GM21390 (cell line): ENCODE measurements around the gene GPAT3.
"Not testable (repeated sequence)": the region's sequence is repeated elsewhere in the genome, so short reads cannot be mapped to it uniquely, and the experiment has no call there.

Source experiments
- ATAC-seq: cut with Tn5 transposase; IDR thresholded peaks from one replicate; pipeline ENCODE4 v1.9.1; 2021; ENCODE audit not compliant: unreplicated experiment

Gene GPAT3

DNA sequence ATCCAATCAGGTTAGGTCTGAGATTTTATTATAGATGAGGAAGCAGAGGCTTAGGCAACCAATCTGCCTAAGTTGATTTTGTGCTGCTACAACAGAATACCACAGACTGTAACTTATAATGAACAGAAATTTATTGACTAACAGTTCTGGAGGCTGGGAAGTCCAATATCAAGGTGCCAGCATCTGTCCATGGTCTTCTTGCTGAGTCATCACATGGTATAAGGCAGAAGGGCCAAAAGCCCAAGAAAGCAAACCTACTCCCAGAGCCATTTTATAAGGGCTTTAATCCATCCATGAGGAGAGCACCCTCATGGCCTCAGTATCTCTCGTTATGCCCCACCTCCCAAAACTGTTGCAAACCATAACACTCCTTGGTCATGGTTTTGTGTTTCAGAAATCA is 55.8 kb downstream of the GPAT3 start:
- ATAC-seq, result no peak

DNA sequence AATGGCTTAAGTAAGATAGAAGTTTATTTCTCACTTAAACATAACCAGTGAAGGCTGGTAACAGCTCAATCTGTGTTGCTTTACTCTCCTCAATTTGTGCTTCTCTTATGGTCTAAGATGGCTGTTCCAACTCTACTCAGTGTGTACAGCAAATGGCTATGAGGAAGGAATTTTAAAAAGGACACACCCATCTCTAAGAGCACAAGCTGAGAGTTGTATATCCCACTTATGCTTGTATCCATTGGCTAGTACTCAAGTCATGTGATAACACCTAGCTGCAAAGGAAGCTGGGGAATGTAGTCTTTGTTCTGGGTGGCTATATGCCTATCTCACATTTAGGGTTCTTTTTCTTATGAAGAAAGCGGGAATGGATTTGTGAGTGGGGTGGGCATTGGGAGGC is 63.3 kb downstream of the GPAT3 start:
- ATAC-seq, result peak; percentile 93

DNA sequence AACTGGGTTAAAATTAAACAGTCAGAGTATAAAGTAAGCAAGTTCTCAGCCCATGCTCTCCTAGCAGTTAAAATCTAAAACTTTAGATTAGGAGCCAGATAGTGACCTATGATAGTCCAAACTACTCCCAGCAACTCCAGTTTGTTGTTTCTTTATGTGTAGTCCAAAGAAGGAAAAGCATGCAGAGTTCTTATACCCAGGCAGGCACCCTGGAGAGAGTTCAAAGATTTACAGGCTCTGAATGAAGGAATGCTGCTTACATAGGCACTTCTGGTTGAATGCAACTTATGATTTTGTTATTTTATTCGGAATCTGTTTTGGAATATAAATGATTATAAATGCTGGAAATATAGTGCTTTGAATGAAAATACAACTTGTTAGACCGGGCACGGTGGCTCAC is 67.2 kb downstream of the GPAT3 start:
- ATAC-seq, result no peak

DNA sequence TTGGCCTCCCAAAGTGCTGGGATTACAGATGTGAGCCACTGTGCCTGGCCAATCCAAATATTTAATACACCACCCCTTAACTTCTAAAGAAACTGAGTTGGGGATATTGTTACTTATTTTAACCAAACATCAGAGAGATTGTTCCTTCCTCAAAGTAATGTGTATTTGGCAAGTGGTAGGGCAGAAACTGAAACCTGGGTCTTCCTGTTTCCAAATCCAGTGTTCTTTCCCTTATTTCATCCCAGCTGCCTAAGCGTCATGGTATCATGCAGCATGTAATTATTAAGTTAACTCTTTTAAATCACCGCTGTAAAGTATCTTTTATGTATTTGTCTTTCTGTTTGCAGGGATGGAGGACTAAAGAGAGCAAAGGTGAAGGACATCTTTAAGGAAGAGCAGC is 68.4 kb downstream of the GPAT3 start:
- ATAC-seq, result no peak

DNA sequence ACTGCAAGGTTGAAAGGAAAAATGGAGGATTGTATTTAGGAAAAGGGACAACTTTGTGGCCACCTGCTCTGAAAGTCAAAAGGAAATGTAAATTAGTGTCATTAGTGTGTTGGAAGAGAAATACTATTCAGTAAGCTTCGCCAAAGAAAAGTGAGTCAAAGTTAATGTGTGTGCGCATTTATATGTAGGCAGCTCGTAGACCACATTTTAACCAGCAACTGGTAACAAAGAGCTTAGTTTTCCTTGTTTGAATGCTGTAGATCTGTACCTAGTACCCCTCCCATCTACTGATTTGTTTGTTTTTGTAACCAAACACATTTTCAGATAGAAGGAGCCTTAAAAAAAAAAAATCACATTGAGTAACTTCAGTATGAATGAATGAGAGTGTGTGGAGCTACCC is 69.3 kb downstream of the GPAT3 start:
- ATAC-seq, result peak; percentile 1

DNA sequence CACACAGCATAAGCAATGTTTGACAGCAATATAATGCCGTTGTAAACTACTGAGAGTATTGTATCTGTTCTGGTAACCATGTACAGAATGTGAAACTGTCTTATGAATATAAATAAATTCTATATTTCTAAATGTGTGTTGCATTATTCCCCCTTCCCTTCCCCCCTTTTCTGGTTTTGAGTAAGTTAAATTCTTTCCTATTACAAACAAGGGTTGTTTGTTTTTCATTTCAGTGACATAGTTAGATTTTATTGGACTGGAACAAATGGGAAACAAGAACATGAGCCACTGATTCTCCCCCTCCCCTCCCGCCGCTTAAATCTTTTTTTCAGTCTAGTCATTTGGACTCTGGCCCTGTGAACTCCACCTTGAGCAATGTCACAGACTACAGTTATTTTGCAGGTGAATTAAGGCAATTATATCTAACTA is 69.8 kb downstream of the GPAT3 start:
- peak; percentile 72 for ATAC-seq

DNA sequence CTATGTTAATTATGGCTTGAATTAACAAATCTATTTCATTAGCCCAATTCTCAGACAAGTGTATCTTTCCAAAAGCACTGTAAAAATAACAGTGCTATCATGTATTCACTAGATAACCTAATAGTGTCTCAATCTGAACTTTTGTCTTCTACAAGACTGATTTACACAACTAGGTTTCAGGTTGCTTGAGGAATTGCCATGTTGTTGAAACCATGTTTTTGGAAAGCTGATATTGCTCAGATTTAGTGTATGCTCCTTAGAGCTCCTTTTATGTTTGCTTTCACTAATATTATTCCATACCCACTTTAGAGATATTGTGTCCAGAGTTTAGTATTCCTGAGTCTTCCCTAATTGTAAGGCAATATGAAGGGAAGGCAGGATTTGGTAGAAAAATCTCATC is 70.6 kb downstream of the GPAT3 start:
- ATAC-seq, result no peak

DNA sequence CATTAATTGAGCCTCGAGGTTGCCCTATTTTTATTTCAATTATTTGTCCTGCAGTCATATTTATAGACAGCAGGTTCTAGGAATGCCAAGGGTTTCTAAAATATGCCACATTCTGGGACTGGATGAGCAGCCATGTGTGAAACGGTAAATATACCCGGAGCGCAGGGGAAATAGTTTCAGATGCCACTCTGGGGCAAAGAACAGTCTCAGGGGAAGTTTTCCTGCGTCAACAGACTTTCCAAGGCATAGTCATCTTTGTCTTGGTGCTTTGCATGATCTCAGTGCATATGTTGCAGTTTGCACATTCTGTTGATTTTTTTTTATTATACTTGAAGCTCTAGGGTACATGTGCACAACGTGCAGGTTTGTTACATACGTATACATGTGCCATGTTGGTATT is 71.0 kb downstream of the GPAT3 start:
- no peak for ATAC-seq

DNA sequence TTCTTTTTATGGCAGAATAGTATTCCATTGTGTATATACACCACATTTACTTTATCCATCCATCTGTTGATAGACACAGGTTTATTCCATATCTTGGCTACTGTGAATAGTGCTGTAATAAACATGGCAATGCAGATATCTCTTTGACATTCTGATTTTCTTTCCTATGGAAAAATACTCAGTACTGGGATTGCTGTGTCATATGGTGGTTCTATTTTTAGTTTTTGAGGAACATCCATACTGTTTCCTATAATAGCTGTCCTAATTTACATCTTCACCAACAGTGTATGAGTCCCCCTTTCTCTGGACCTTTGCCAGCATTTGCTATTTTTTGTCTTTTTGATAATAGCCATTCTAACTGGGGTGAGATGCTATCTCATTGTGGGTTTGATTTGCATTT is 73.5 kb downstream of the GPAT3 start:
- ATAC-seq, result no peak

DNA sequence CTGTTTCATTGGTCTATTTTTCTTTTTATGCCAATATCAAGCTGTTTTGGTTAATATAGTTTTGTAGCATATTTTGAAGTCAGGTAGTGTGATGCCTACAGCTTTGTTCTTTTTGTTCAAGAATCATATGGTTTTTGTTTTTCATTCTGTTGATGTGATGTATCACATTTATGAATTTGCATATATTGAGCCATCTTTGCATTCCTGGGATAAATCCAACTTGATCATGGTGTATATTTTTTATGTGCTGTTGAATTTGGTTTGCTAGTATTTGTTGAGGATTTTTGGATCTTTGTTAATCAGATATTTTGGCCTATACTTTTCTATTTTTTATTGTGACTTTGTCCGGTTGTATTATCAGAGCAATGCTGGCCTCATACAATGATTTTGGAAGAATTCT is 74.8 kb downstream of the GPAT3 start:
- no peak for ATAC-seq

DNA sequence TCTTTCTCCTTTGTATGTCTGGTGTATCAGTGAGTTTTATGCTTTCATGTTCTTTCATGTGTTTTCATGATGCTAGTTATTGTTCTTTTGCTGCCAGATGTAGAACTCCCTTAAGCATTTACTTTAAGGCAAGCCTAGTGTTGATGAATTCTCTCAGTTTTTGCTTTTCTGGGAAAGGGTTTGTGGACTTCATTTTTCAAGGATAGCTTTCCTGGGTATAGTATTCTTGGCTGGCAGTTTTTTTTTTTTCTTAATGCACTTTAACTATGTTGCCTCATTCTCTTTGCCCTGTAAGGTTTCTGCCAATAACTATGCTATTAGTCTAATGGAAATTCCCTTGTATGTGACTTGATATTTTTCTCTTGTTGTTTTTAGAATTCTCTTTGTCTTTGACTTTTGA is 77.1 kb downstream of the GPAT3 start:
- no peak for ATAC-seq

DNA sequence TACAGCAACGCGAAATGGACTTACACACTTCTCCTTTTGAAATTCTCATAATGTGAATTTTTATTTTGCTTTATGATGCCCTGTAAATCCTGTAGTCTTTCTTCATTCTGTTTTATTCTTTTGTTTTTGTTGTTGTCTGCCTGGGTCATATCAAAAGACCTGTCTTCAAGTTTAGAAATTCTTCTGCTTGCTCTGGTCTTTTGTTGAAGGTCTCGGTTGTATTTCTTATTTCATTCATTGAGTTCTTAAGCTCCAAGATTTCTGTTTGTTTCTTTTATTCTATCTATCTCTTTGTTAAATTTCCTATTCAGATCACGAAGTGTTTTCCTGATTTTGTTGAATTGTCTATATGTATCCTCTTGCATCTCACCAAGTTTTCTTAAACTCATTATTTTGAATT is 78.1 kb downstream of the GPAT3 start:
- ATAC-seq, result no peak

DNA sequence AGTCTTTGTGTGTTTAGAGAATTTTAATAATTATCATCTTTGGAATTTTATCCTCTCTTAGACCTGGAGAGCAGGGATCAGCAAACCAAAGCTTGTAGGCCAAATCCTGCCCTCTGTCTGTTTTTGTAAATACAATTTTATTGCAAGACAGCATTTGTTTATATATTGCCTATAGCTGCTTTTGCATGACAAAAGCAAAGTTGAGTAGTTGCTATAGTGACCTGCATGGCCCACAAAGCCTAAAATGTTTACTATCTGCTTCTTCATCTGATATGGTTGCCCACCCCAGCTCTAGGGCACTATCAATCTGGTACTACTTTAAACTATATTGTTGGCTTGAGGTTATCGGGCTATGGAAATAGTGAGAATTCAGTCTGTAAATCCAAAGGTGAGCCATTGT is 80.3 kb downstream of the GPAT3 start:
- no peak for ATAC-seq

DNA sequence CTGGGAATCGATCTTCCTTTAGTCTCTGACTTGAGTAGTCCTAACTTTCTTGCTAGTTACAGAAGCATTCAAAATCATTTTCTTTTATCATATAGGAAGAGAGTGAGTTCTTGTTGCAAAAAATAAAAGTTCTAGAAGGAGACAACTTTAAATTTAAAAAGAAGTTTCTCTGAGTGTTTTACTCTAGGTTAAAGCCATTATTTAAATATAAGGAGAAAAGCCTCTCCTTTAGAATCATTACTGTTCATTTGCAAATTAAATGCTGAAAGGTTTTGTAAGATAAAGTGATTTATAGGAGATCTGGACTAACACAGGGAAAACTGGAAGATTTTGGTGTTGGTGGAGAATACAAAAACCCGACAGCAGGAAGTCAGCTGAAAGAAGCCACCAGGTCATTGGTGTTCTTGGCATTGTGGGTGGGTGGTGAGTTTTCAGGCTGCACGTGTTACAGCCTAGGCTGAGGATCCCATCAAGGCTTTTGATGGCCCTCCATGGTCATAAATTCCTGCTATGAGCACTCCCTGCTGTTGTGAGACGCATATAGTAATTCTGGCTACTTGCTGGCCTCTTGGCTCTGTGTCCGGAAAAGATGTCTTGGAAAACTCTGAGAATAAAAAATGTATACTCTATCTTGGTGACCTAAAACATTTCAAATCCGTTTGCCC is 81.6 kb downstream of the GPAT3 start:
- no peak for ATAC-seq

DNA sequence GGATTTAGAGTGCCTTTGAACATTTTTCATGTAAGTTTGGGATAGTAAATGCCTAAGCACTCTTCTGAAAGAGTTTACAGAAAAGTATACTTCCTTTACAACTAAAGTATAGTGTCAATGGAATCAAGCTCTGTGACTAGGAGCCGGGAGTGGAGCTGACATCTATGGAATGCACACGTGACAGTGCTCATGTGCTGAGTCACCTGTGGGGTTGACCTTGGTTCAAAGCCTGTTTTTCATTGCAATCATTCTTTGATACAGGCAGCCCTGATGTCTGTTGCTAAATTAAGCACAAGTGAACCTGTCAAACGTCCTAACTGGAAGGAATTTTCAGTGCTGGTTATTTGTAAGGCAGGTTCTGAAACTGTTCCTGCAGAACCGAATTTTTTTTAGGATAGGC is 82.5 kb downstream of the GPAT3 start:
- ATAC-seq, result no peak

DNA sequence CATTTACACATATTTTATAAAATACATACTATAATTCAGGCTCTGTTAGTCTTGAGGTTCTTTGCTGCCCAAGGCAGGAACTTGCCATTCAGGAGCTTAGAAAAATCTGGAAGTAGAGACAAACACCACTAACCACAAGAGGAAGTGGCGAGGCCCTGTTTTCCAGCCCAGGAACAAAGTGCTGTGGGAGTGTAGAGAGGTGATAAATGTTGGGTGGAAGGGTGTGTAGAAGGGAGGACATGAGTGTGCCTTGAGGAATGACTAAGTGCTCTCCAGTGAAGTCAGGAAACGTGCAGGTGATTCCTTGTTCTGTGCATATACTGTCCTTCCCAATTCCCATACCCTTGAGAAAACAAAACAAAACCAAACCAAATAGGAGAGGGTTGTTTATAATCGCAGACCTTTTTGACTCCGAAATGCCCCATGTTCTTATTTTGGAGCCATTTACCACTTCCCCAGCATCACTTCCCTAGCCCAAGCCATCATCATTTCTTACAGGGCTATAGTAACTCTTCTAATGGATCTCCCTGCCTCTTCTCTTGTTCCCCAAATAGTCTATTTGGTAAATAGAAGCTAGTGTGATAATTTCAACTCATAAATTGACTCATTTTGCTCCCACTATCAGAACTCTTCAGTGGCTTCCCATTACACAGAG is 83.2 kb downstream of the GPAT3 start:
- ATAC-seq, result no peak

DNA sequence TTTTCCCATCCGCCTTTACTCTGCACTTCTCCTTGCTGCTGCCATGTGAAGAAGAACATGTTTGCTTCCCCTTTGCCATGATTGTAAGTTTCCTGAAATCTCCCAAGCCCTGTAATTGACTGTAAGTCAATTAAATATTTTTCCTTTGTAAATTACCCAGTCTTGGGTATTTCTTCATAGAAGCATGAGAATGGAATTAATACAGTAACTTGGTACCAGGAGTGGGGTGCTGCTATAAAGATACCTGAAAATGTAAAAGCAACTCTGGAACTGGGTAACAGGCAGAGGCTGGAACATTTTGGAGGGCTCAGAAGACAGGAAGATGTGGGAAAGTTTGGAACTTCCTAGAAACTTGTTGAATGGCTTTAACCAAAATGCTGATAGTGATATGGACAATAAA is 86.2 kb downstream of the GPAT3 start:
- ATAC-seq, result not testable (repeated sequence)

DNA sequence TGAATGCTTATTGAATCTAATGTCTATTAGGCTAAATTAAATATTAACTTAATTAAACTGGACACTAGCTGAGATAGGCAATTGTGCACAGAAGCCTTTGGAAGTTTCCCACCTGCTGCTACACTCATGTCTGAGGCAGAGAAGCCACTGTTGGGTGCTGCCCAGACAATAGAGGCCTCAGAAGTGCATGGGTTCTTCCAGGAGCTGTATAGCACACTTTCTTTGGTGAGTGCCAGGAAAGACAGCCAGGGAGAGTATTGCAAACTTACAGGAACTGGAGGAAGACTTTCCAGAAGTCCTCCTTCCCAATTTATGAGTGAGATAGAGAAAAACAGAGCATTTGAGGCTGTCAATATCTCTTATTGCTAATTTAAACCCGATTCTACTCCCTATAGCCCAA is 89.9 kb downstream of the GPAT3 start:
- ATAC-seq, result no peak

DNA sequence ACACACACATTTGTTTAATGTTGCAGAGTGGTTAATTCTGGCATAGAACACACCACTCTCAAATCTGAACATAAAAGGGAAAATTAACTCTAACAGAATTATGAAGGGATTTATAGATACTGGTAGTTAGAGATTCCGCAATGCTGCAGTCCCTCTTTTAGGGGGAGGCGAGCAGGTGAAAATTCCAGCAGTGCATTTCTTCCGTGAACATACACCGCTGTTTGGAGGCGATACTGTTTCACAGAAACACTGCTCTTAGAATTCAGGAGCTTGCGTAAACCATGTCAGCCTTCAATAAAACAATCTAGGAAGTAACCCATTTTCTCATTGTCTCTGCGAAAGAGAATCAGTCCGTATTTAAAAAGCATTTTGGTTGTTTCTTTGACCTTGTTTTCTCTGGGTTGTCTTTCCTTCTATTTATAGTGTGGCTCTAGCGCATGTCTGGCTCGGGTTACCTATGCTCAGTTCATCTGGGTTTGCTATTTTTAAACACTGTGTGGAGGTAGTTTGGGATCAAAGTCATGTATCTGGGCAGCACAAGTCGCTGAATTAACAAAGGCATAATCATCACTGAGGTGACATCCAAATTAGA is 90.4 kb downstream of the GPAT3 start:
- ATAC-seq, result no peak

DNA sequence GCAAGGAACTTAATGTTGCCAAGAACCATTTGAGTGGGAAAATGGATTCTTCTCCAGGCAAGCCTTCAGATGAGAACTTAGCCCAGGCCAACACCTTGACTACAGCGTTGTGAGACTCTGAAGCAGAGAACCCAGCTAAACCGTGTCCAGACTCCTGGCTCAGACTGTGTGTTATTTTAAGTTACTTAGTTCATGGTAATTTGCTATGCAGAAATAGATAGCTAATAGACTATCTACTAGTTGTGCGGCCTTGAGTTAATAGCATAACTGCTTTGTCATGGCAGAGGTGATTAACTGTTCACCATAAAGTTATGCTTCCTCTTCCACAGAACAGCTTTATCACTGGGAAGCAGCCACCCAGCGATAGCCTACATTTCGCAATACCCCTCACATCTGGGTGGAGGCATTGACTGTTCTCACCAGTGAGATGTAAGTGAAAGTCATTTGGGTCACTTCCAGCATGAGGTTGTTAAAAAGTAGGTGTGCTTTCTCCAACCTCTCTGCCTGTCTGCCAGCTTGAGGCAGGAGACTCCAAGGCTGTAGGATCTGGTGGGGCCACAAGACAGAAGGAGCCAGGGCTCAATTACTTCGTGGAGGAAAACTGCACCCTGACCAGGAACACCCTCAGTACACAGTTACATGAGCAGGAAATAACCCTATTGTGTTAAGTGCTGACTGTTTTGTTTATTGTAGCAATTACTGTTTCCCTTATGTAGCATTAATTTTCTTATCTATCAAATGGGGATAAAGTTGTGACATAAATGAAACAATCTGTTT is 94.2 kb downstream of the GPAT3 start:
- no peak for ATAC-seq

DNA sequence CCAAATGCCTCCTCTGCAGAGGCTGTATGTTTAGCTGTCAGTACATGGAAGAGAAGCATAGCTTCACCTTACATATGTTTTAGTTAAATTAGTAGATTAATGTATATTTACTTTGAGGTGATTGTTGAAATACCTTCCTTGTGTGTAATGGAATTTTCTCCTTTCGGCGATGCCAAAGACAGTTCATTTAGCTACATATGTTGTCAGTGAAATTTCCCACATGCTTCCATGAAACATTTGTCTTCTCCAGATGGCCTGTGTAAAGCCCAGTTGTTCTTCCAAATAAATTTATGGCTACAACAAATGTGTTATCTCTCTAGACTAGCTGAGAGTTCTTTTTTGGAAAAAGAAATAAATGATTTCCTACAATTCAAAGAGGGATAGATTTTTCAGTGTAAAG is 95.2 kb downstream of the GPAT3 start:
- no peak for ATAC-seq

DNA sequence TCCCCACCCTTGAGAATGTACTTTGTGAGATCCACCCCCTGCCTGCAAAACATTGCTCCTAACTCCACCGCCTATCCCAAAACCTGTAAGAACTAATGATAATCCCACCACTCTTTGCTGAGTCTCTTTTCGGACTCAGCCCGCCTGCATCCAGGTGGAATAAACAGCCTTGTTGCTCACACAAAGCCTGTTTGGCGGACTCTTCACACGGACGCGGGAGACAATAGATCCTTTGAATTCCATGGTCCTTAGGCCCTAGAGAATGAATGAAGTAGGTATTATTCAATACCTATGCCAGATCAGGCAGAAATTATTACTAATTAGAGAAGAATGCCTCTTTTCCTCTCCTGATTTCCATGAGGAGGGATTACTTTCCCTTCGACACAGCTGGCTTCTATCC is 101.0 kb downstream of the GPAT3 start:
- no peak for ATAC-seq
